Vein endothelial cell (primary cell): ENCODE data around the gene GIGYF1. TPM values are rescaled to one million over a fixed set of nuclear protein-coding genes. Genes with fewer than 3 reads are reported as not detected.

Experiments
- total RNA-seq: library from RNA; depleted of rRNA; stranded (reverse); fragments of >200 nt; gene quantifications from 2 replicates; pipeline ENCODE4 v1.2.3, GENCODE V29; 2012

GIGYF1 gene
- 22.8 and 26.1 TPM in 2 replicates for total RNA-seq

GRCh38 chr7:100694098-100694745, at the start of gene GIGYF1:
TSS of gene GIGYF1 (minus strand) at chr7:100694250. CDS start at chr7:100688238, 6,012 bp downstream.

DNA sequence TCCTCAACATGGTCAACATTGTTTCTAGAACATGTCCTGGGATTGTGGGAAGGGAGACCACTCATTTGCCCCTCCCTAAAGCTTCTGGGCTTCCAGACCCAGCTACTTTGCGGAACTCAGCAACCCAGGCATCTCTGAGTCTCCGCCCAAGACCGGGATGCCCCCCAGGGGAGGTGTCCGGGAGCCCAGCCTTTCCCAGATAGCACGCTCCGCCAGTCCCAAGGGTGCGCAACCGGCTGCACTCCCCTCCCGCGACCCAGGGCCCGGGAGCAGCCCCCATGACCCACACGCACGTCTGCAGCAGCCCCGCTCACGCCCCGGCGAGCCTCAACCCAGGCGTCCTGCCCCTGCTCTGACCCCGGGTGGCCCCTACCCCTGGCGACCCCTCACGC, 26.2 kb upstream of the GIGYF1 start, which contains the start of gene EPO:
TSS of gene EPO (plus strand) at position 190 of the 392 bp plus-strand sequence. CDS start 513 bp downstream, outside the sequence.

DNA sequence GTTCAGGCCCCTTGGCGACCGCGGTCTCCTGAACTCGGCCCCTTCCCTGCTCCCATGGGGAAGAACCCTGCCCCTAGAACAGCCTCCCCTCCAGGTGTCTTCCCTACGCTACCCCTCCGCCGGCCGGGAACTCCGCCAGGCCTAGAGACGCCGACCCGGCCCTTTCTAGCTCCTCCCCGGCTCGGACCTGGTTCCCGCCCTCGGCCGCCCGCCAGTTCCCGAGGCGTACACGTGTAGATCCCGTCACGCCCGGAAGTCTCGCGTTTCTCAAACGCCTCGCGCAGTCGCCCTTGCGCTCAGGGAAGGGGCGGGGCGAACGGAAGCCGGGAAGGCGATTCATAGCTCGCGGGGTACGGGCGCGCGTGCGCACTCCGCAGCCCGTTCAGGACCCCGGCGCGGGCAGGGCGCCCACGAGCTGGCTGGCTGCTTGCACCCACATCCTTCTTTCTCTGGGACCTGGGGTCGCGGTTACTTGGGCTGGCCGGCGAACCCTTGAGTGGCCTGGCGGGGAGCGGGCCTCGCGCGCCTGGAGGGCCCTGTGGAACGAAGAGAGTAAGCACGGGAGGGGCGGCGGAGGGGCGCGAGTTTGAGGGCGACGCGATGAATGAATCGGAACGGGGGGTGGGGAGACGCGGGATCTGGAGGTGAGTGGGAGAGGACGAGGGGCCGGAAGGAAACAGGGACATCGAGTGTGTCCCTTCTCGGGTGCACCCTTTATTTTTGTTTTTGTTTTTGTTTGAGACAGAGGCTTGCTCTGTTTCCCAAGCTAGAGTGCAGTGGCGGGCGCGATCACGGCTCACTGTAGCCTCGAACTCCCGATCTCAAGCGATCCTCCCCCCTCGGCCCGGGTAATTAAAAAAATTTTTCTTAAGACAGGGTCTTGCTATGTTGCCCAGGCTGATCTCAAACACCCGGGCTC, 12.0 kb upstream of the GIGYF1 start, which contains the start of gene POP7:
TSS of gene POP7 (plus strand) at position 369 of the 919 bp plus-strand sequence. CDS start 710 bp downstream, outside the sequence.

GRCh38 chr7:100673302-100673941, 20.6 kb downstream of the GIGYF1 start, which contains the start of gene GNB2:
TSS of gene GNB2 (plus strand) at chr7:100673740. CDS start at chr7:100676266, 2,526 bp downstream.

GRCh38 chr7:100655908-100656674, 38.0 kb downstream of the GIGYF1 start, which contains the start of gene ACTL6B:
TSS of gene ACTL6B (minus strand) at chr7:100656448. CDS start at chr7:100656354, 94 bp downstream.

DNA sequence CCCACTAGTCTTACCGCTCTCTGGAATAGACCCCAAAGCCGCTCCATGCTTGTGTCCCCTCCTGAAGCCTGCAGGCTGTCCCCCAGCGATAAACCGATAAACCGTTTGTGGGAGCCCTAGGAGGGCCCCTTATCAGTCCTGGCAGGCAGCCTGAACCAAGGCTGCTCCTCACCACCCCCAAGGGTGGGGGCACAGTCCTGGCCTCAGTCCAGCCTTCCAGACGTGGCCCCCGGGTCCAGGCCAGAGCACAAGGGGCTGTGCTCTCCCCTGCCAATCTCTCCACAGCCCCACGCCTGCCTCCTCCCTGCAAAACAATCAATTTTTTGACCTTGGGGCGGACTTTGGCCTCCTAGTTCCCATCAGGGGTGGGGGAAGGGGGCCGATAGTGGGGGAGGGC, 52.6 kb downstream of the GIGYF1 start, which contains the start of gene TFR2:
TSS of gene TFR2 (minus strand) at position 90 of the 397 bp plus-strand sequence. CDS start at position 47, 43 bp downstream.

Other genes with a start within 250 kb of the GIGYF1 start
- gene SPACDR, start 230.0 kb downstream of the GIGYF1 start, total RNA-seq: 0.33 and 0.48 TPM in 2 replicates
- 45.5 and 51.3 TPM in 2 replicates for gene TSC22D4, start 215.0 kb downstream of the GIGYF1 start, total RNA-seq
- 4.0 and 4.6 TPM in 2 replicates for gene NYAP1, start 210.3 kb downstream of the GIGYF1 start, total RNA-seq
- gene AGFG2, start 155.0 kb downstream of the GIGYF1 start, total RNA-seq: 49.3 and 52.9 TPM in 2 replicates
- not detected in 2 replicates for gene SAP25, start 120.3 kb downstream of the GIGYF1 start, total RNA-seq
- gene LRCH4, start 108.1 kb downstream of the GIGYF1 start, total RNA-seq: 21.2 and 24.6 TPM in 2 replicates
- 0.19 and 0.65 TPM in 2 replicates for gene FBXO24, start 107.9 kb downstream of the GIGYF1 start, total RNA-seq
- gene PCOLCE, start 91.9 kb downstream of the GIGYF1 start, total RNA-seq: 0.38 and 1.6 TPM in 2 replicates
- gene MOSPD3, start 81.7 kb downstream of the GIGYF1 start, total RNA-seq: 12.0 and 14.4 TPM in 2 replicates
- gene TFR2, start 52.7 kb downstream of the GIGYF1 start, total RNA-seq: under 0.01 and 0.38 TPM in 2 replicates
- gene ACTL6B, start 37.8 kb downstream of the GIGYF1 start, total RNA-seq: not detected in 2 replicates
- 122 and 150 TPM in 2 replicates for gene GNB2, start 20.5 kb downstream of the GIGYF1 start, total RNA-seq
- gene POP7, start 11.9 kb upstream of the GIGYF1 start, total RNA-seq: 39.2 and 43.6 TPM in 2 replicates
- not detected in 2 replicates for gene EPO, start 26.2 kb upstream of the GIGYF1 start, total RNA-seq
- gene ZAN, start 39.3 kb upstream of the GIGYF1 start, total RNA-seq: not detected in 2 replicates
- gene EPHB4, start 133.3 kb upstream of the GIGYF1 start, total RNA-seq: 389 and 468 TPM in 2 replicates
- gene SLC12A9, start 158.5 kb upstream of the GIGYF1 start, total RNA-seq: 36.6 and 43.1 TPM in 2 replicates
- 92.8 and 104 TPM in 2 replicates for gene TRIP6, start 173.1 kb upstream of the GIGYF1 start, total RNA-seq
- 47.6 and 59.8 TPM in 2 replicates for gene SRRT, start 180.9 kb upstream of the GIGYF1 start, total RNA-seq
- gene UFSP1, start 195.5 kb upstream of the GIGYF1 start, total RNA-seq: 2.5 and 2.9 TPM in 2 replicates
- 1.1 and 2.0 TPM in 2 replicates for gene ACHE, start 201.6 kb upstream of the GIGYF1 start, total RNA-seq